GM10248 (cell line): ENCODE results near the gene FILIP1.

Experiments used
- CTCF ChIA-PET: fragments of 300-600 bp; sonication (Branson Sonifier 250); formaldehyde crosslinking; extraction: SDS; loops from one replicate; lab custom pipeline; 2021; ENCODE audit warnings: antibody characterized with exemption; lab: Yijun Ruan, JAX
- POLR2A ChIA-PET: fragments of 350-650 bp; sonication (Branson Sonifier 250); formaldehyde crosslinking; extraction: SDS; loops from one replicate; lab custom pipeline; 2020; ENCODE audit warnings: antibody characterized with exemption; lab: Yijun Ruan, JAX
- DNase-seq: peaks from one replicate; pipeline ENCODE4 v3.0.0; 2012; ENCODE audit errors: extremely low spot score
- CTCF ChIP-seq: IDR thresholded peaks from 2 replicates; pipeline ENCODE4 v1.5.1; 2012; ENCODE audit warnings: mild to moderate bottlenecking, low read depth; ENCODE audit errors: extremely low read depth, missing control alignments, control extremely low read depth

The FILIP1 gene

GRCh38 chr6:75283907-75284631 lies 209.5 kb downstream of the FILIP1 start:
- TF ChIP-seq CTCF: no peak
- DNase-seq: no peak
- ChIA-PET POLR2A (interaction anchor here (0.7 to 1.0 kb wide), 3 partner anchors 9 to 1765 kb away, joined by 3 to 6 read pairs (median 3); no protein-coding TSS in a partner anchor), CTCF (interaction anchor here (0.9 to 4.7 kb wide), 5 partner anchors 12 to 24 kb away, joined by 3 to 27 read pairs (median 3); no protein-coding TSS in a partner anchor)

- POLR2A ChIA-PET: no interaction called here
- DNase-seq: no peak
- CTCF ChIA-PET: interaction anchor here (0.9 to 4.7 kb wide), 5 partner anchors 9 to 17 kb away, joined by 3 to 27 read pairs (median 3); no protein-coding TSS in a partner anchor
- TF ChIP-seq CTCF: no peak
Measured at GRCh38 chr6:75282706-75283105, 210.9 kb downstream of the FILIP1 start.

- ChIA-PET CTCF (interaction anchor here (1.2 to 4.7 kb wide), 4 partner anchors 8 to 16 kb away, joined by 3 to 27 read pairs (median 8); no protein-coding TSS in a partner anchor), POLR2A (interaction anchor here (0.5 kb wide), 1 partner anchor 445 kb away, joined by 3 read pairs; no protein-coding TSS in a partner anchor)
- TF ChIP-seq CTCF: no peak
- DNase-seq: no peak
Measured at GRCh38 chr6:75281653-75282052, 211.9 kb downstream of the FILIP1 start.

- POLR2A ChIA-PET: no interaction called here
- CTCF ChIA-PET: interaction anchor here (1.3 to 5.7 kb wide), 2 partner anchors 10 to 13 kb away, joined by 6 to 41 read pairs; no protein-coding TSS in a partner anchor
- DNase-seq: no peak
Measured at GRCh38 chr6:75280131-75280855, 213.3 kb downstream of the FILIP1 start.

GRCh38 chr6:75279418-75279817 lies 214.2 kb downstream of the FILIP1 start:
- TF ChIP-seq CTCF: no peak
- no peak for DNase-seq
- CTCF ChIA-PET: interaction anchor here (1.1 to 5.7 kb wide), 4 partner anchors 9 to 247 kb away, joined by 3 to 41 read pairs (median 6); no protein-coding TSS in a partner anchor
- POLR2A ChIA-PET: no interaction called here

More at GRCh38 chr6:75280131-75280855, 213.3 kb downstream of the FILIP1 start:
- no peak for TF ChIP-seq CTCF

GRCh38 chr6:75278474-75279077 lies 215.0 kb downstream of the FILIP1 start:
- no peak for DNase-seq
- CTCF ChIA-PET: interaction anchor here (1.1 to 5.7 kb wide), 6 partner anchors 8 to 261 kb away, joined by 3 to 41 read pairs (median 4); no protein-coding TSS in a partner anchor
- no peak for TF ChIP-seq CTCF
- POLR2A ChIA-PET: no interaction called here
